Muscle of leg (tissue), 11 donors: ENCODE results near the gene IL22RA1. TPM values are rescaled to one million over a fixed set of nuclear protein-coding genes. Genes with fewer than 3 reads are reported as not detected.

ENCODE experiments used
- DNase-seq: peaks from one replicate; pipeline ENCODE4 v3.0.0; 2013
- H3K27ac ChIP-seq: one replicate; pipeline ENCODE4 v1.5.1; 2013; ENCODE audit warnings: mild to moderate bottlenecking, low read length, control low read depth
- H3K27me3 ChIP-seq: one replicate; pipeline ENCODE4 v1.6.1; 2013; ENCODE audit warnings: low read length; ENCODE audit not compliant: control insufficient read depth, insufficient read depth
- H3K36me3 ChIP-seq: one replicate; pipeline ENCODE4 v1.6.1; 2013; ENCODE audit warnings: low read length; ENCODE audit not compliant: control insufficient read depth, insufficient read depth
- H3K4me1 ChIP-seq: one replicate; pipeline ENCODE4 v1.6.1; 2013; ENCODE audit warnings: low read length; ENCODE audit not compliant: control insufficient read depth, insufficient read depth
- H3K4me3 ChIP-seq: one replicate; pipeline ENCODE4 v1.5.1; 2013; ENCODE audit warnings: low read length, control low read depth
- H3K9me3 ChIP-seq: replicated peaks from 2 replicates; pipeline ENCODE4 v1.6.1; 2013; ENCODE audit warnings: low read depth, low read length; ENCODE audit not compliant: control insufficient read depth
- WGBS: methylation state at CpG from one replicate; pipeline ENCODE4 v1.1.5; 2013; ENCODE audit warnings: missing lambda C conversion rate; ENCODE audit not compliant: insufficient coverage; 5-methylcytosine and 5-hydroxymethylcytosine counted together
- polyA plus RNA-seq, 8 donors: library from polyadenylated mRNA; unstranded; fragments of 120-200 nt; gene quantifications; one replicate each; pipeline versions ENCODE4 v1.2.1 to v1.2.3, GENCODE V29; 2013; ENCODE audit warnings: inconsistent platforms in 1 of 8, low replicate concordance in 1 of 8; ENCODE audit not compliant: insufficient read length in 8 of 8, insufficient read depth in 1 of 8
- total RNA-seq: library from RNA; stranded (reverse); fragments of 120-200 nt; gene quantifications from one replicate; pipeline ENCODE4 v1.2.4, GENCODE V29; 2013

The IL22RA1 gene
- total and polyA plus RNA-seq, 9 donors = 0.05 to 3.2 (median 0.56) TPM; not detected in 3

DNA sequence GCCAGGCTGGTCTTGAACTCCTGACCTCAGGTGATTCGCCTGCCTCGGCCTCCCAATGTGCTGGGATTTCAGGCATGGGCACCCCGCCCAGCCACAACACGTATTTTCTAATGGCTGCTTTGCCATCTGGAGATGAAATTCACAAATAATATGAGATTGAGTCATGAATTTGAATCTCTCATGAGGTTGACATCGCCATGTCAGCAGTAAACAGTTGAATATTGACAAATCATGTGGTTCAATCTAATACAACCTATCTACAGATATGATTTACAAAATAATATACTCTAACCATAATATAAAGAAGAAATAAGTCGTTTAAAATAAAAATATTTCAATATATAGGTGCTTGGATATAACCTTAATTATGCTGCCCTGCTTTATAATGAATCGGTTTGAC, 73.1 kb downstream of the IL22RA1 start:
- DNase-seq = no peak
- no peak overlapping the region for H3K4me3 ChIP-seq
- WGBS = no CpG with 5 or more reads among the region's 7 CpGs
- peaks cover 49% of the 10 kb centered on the region for H3K36me3 ChIP-seq
- H3K27me3 ChIP-seq = no peaks in the 10 kb centered on the region
- peaks cover 26% of the 10 kb centered on the region for H3K4me1 ChIP-seq
- H3K27ac ChIP-seq = no peak overlapping the region
- H3K9me3 ChIP-seq = no peaks in the 10 kb centered on the region

Other genes with a start within 250 kb of the IL22RA1 start
- gene CNR2, start 229.8 kb downstream of the IL22RA1 start, total RNA-seq = under 0.01 TPM
- under 1 TPM in 7 of 8 donors, not detected in 1; 0.03 to 0.12 (median 0.05) TPM for gene CNR2, start 229.8 kb downstream of the IL22RA1 start, polyA plus RNA-seq
- gene PNRC2, start 183.3 kb downstream of the IL22RA1 start, total RNA-seq = 82.9 TPM
- gene PNRC2, start 183.3 kb downstream of the IL22RA1 start, polyA plus RNA-seq = 100 to 1,000 TPM in 7 of 8 donors, 10 to 100 TPM in 1; 98.3 to 131 (median 109) TPM
- 77.4 TPM for gene SRSF10, start 162.8 kb downstream of the IL22RA1 start, total RNA-seq
- 100 to 1,000 TPM in 6 of 8 donors, 10 to 100 TPM in 2; 92.8 to 141 (median 111) TPM for gene SRSF10, start 162.8 kb downstream of the IL22RA1 start, polyA plus RNA-seq
- 302 TPM for gene MYOM3, start 31.0 kb downstream of the IL22RA1 start, total RNA-seq
- gene MYOM3, start 31.0 kb downstream of the IL22RA1 start, polyA plus RNA-seq = 100 to 1,000 TPM; 255 to 555 (median 374) TPM
- gene IFNLR1, start 44.1 kb upstream of the IL22RA1 start, total RNA-seq = 0.04 TPM
- gene IFNLR1, start 44.1 kb upstream of the IL22RA1 start, polyA plus RNA-seq = 1 to 10 TPM in 1 of 8 donors, under 1 TPM in 6, not detected in 1; 0.06 to 1.1 (median 0.21) TPM
- 0.09 TPM for gene GRHL3, start 176.2 kb upstream of the IL22RA1 start, total RNA-seq
- gene GRHL3, start 176.2 kb upstream of the IL22RA1 start, polyA plus RNA-seq = 1 to 10 TPM in 1 of 8 donors, under 1 TPM in 5, not detected in 2; 0.05 to 7.7 (median 0.10) TPM